HEK293 (cell line): ENCODE data around the gene MAGEA9B.
"Not testable (repeated sequence)": the region's sequence is repeated elsewhere in the genome, so short reads cannot be mapped to it uniquely, and the experiment has no call there.

Experiments used
- CTCF ChIA-PET: fragments of 350-600 bp; formaldehyde crosslinking; extraction: SDS; loops from one replicate; lab custom pipeline; 2021; ENCODE audit warnings: antibody characterized with exemption; lab: Yijun Ruan, JAX
- POLR2A ChIA-PET: fragments of 300-600 bp; formaldehyde crosslinking; extraction: SDS; loops from one replicate; lab custom pipeline; 2020; ENCODE audit warnings: antibody characterized with exemption, inconsistent platforms; lab: Yijun Ruan, JAX
- H3K27ac ChIP-seq: fragments of 200-500 bp; sonication (Bioruptor generic); 2 replicates; pipeline ENCODE4 v1.5.1; 2014; ENCODE audit warnings: low read depth, low read length, control low read depth, inconsistent platforms; ENCODE audit errors: extremely low read depth
- H3K36me3 ChIP-seq, 2 experiments: fragments of 200-500 bp in 1 of 2; sonication (Bioruptor generic) in 1 of 2; 1 replicate in 1 of 2; 2 replicates in 1 of 2; pipeline ENCODE4 v1.5.1; 2014 to 2017; ENCODE audit warnings: inconsistent platforms in 2 of 2, low read length in 2 of 2; ENCODE audit not compliant: control insufficient read depth in 2 of 2, insufficient read depth in 1 of 2
- H3K4me1 ChIP-seq: fragments of 200-500 bp; sonication (Bioruptor generic); 2 replicates; pipeline ENCODE4 v1.5.1; 2014; ENCODE audit warnings: mild to moderate bottlenecking, low read length, inconsistent platforms; ENCODE audit not compliant: control insufficient read depth, insufficient read depth
- H3K4me3 ChIP-seq: 2 replicates; pipeline ENCODE4 v1.5.1; 2011; ENCODE audit warnings: low read depth, mild to moderate bottlenecking, control low read depth, low read length, moderate library complexity
- H3K9me3 ChIP-seq: fragments of 200-500 bp; sonication (Bioruptor generic); 2 replicates; pipeline ENCODE4 v1.5.1; 2014; ENCODE audit warnings: low read depth, low read length, inconsistent platforms; ENCODE audit not compliant: control insufficient read depth, insufficient read depth
- PRDM1 ChIP-seq: fragments of 450-650 bp; formaldehyde crosslinking; IDR thresholded peaks from 2 replicates; pipeline ENCODE4; 2016; ENCODE audit warnings: missing biosample characterization, missing genetic modification characterization
- ZFP3 ChIP-seq: fragments of 450-650 bp; formaldehyde crosslinking; IDR thresholded peaks from 2 replicates; pipeline ENCODE4 v1.5.1; 2016; ENCODE audit warnings: low read depth, missing biosample characterization, missing genetic modification characterization
- ZNF280D ChIP-seq: fragments of 450-650 bp; formaldehyde crosslinking; IDR thresholded peaks from 2 replicates; pipeline ENCODE4 v1.5.1; 2016; ENCODE audit warnings: missing biosample characterization, missing genetic modification characterization
- ZNF473 ChIP-seq: fragments of 450-650 bp; formaldehyde crosslinking; IDR thresholded peaks from 2 replicates; pipeline ENCODE4 v1.5.1; 2017; ENCODE audit warnings: missing biosample characterization, missing genetic modification characterization
- ZNF645 ChIP-seq: fragments of 450-650 bp; formaldehyde crosslinking; IDR thresholded peaks from 2 replicates; pipeline ENCODE4; 2016; ENCODE audit warnings: missing biosample characterization, missing genetic modification characterization
- ZSCAN5A ChIP-seq: fragments of 450-650 bp; formaldehyde crosslinking; IDR thresholded peaks from 2 replicates; pipeline ENCODE4 v1.5.1; 2016; ENCODE audit warnings: missing biosample characterization, missing genetic modification characterization

Gene MAGEA9B

GRCh38 chrX:149605248-149605885, 18.1 kb upstream of the MAGEA9B start:
- CTCF ChIA-PET, H3K27ac ChIP-seq, POLR2A ChIA-PET, H3K4me1 ChIP-seq, H3K4me3 ChIP-seq, H3K9me3 ChIP-seq: not testable (repeated sequence)
- peak; percentile 99 for TF ChIP-seq PRDM1 (tag by site-specific recombination)
- H3K36me3 ChIP-seq = peaks cover 18 to 24% of the 10 kb centered on the region in 2 experiments

- POLR2A ChIA-PET, H3K4me3 ChIP-seq, H3K36me3 ChIP-seq, H3K4me1 ChIP-seq, H3K27ac ChIP-seq, H3K9me3 ChIP-seq, CTCF ChIA-PET: not testable (repeated sequence)
These were observed 11.3 kb upstream of the MAGEA9B start for GRCh38 chrX:149598603-149599002.

GRCh38 chrX:149595943-149596342, 8.7 kb upstream of the MAGEA9B start:
- CTCF ChIA-PET, H3K4me1 ChIP-seq, POLR2A ChIA-PET, H3K9me3 ChIP-seq, H3K4me3 ChIP-seq, H3K27ac ChIP-seq, H3K36me3 ChIP-seq: not testable (repeated sequence)

GRCh38 chrX:149595214-149595613, 8.0 kb upstream of the MAGEA9B start, which contains the start of gene HSFX2:
Gene HSFX2 (minus strand): TSS chrX:149595314. CDS start chrX:149594700, 614 bp downstream.
- POLR2A ChIA-PET, CTCF ChIA-PET, H3K9me3 ChIP-seq, H3K27ac ChIP-seq, H3K4me1 ChIP-seq, H3K4me3 ChIP-seq, H3K36me3 ChIP-seq: not testable (repeated sequence)

- H3K4me1 ChIP-seq, H3K9me3 ChIP-seq, H3K4me3 ChIP-seq, H3K36me3 ChIP-seq, H3K27ac ChIP-seq, POLR2A ChIA-PET, CTCF ChIA-PET: not testable (repeated sequence)
These were observed 3.7 kb upstream of the MAGEA9B start for GRCh38 chrX:149590993-149591392.

GRCh38 chrX:149585631-149586030, 1.6 kb downstream of the MAGEA9B start:
- H3K4me1 ChIP-seq, POLR2A ChIA-PET, CTCF ChIA-PET, H3K9me3 ChIP-seq, H3K27ac ChIP-seq, H3K4me3 ChIP-seq, H3K36me3 ChIP-seq: not testable (repeated sequence)

GRCh38 chrX:149573456-149573855, 13.8 kb downstream of the MAGEA9B start:
- H3K36me3 ChIP-seq, H3K4me3 ChIP-seq, H3K27ac ChIP-seq, CTCF ChIA-PET, H3K9me3 ChIP-seq: not testable (repeated sequence)
- POLR2A ChIA-PET = interaction anchor here (0.6 kb wide), 1 partner anchor 33 kb away, joined by 3 read pairs; the partner anchor contains the start of gene EOLA1
- peaks cover 16% of the 10 kb centered on the region for H3K4me1 ChIP-seq

GRCh38 chrX:149572743-149573142, 14.5 kb downstream of the MAGEA9B start:
- no peaks in the 10 kb centered on the region for H3K36me3 ChIP-seq
- H3K4me3 ChIP-seq = no peak overlapping the region
- H3K27ac ChIP-seq = no peak overlapping the region
- POLR2A ChIA-PET = interaction anchor here (0.6 kb wide), 1 partner anchor 32 kb away, joined by 3 read pairs; the partner anchor contains the start of gene EOLA1
- no peaks in the 10 kb centered on the region for H3K9me3 ChIP-seq
- CTCF ChIA-PET = interaction anchor here (0.7 kb wide), 1 partner anchor 60 kb away, joined by 3 read pairs; no protein-coding TSS in a partner anchor
- peaks cover 16% of the 10 kb centered on the region for H3K4me1 ChIP-seq
- TF ChIP-seq ZNF645 (tag by site-specific recombination) (no peak), ZNF473 (no peak), ZFP3 (no peak), ZNF280D (tag by site-specific recombination) (no peak), ZSCAN5A (tag by site-specific recombination) (no peak)
